CD14-positive monocyte (primary cell): ENCODE data around the gene MED6. TPM values are rescaled to one million over a fixed set of nuclear protein-coding genes. Genes with fewer than 3 reads are reported as not detected.

ENCODE experiments used
- DNase-seq, 3 donors: peaks; one replicate each; pipeline ENCODE4 v3.0.0-alpha.2; 2011 to 2022
- H2AFZ ChIP-seq: 2 replicates; pipeline ENCODE4 v1.6.0; 2012; ENCODE audit warnings: mild to moderate bottlenecking, low read depth, low read length, inconsistent platforms; ENCODE audit not compliant: insufficient read depth, poor library complexity, severe bottlenecking
- H3K27ac ChIP-seq, 2 donors: 1 replicate in 1 of 2; 2 replicates in 1 of 2; pipeline ENCODE4 v1.5.1; 2012 to 2013; ENCODE audit warnings: low read length in 2 of 2, control low read depth in 1 of 2, inconsistent platforms in 1 of 2, low read depth in 1 of 2, mild to moderate bottlenecking in 1 of 2
- H3K27me3 ChIP-seq, 2 donors: one replicate each; pipeline versions ENCODE4 v1.6.0 to v1.6.1; 2011 to 2013; ENCODE audit warnings: low read length in 2 of 2; ENCODE audit not compliant: control insufficient read depth in 2 of 2, insufficient read depth in 2 of 2
- H3K36me3 ChIP-seq, 2 donors: replicated peaks in 1 of 2; 1 replicate in 1 of 2; 2 replicates in 1 of 2; pipeline versions ENCODE4 v1.5.1 to v1.6.1; 2012 to 2013; ENCODE audit warnings: low read length in 2 of 2, control low read depth in 1 of 2, inconsistent platforms in 1 of 2, mild to moderate bottlenecking in 1 of 2; ENCODE audit not compliant: insufficient read depth in 2 of 2, control insufficient read depth in 1 of 2
- H3K4me1 ChIP-seq, 2 donors: 1 replicate in 1 of 2; 2 replicates in 1 of 2; pipeline versions ENCODE4 v1.5.1 to v1.6.1; 2012 to 2013; ENCODE audit warnings: low read length in 2 of 2, control low read depth in 1 of 2, inconsistent platforms in 1 of 2, mild to moderate bottlenecking in 1 of 2, moderate library complexity in 1 of 2; ENCODE audit not compliant: insufficient read depth in 2 of 2, control insufficient read depth in 1 of 2
- H3K4me2 ChIP-seq: replicated peaks from 2 replicates; pipeline ENCODE3; 2012; ENCODE audit warnings: low read length, moderate library complexity, mild to moderate bottlenecking; ENCODE audit not compliant: poor library complexity, severe bottlenecking; ENCODE audit errors: extremely low read depth
- H3K4me3 ChIP-seq, 3 experiments: fragments of 200-600 bp in 1 of 3; sonication (generic) in 1 of 3; replicated peaks in 1 of 3; 1 replicate in 2 of 3; 2 replicates in 1 of 3; pipeline ENCODE4 v1.5.1; 2011 to 2013; ENCODE audit warnings: low read length in 3 of 3, mild to moderate bottlenecking in 3 of 3, control low read depth in 2 of 3, low read depth in 2 of 3, inconsistent platforms in 1 of 3, moderate library complexity in 1 of 3
- H3K79me2 ChIP-seq: 2 replicates; pipeline ENCODE4 v1.6.0; 2012; ENCODE audit warnings: mild to moderate bottlenecking, control low read depth, inconsistent platforms, low read length, moderate library complexity; ENCODE audit not compliant: insufficient read depth
- H3K9ac ChIP-seq: 2 replicates; pipeline ENCODE4 v1.6.0; 2017; ENCODE audit warnings: low read length, mild to moderate bottlenecking; ENCODE audit not compliant: insufficient read depth, poor library complexity, severe bottlenecking
- H3K9me3 ChIP-seq, 2 donors: replicated peaks in 1 of 2; 1 replicate in 1 of 2; 2 replicates in 1 of 2; pipeline versions ENCODE4 v1.5.1 to v1.6.1; 2012 to 2013; ENCODE audit warnings: low read length in 2 of 2, control low read depth in 1 of 2; ENCODE audit not compliant: control insufficient read depth in 1 of 2, insufficient read depth in 1 of 2
- H4K20me1 ChIP-seq: 2 replicates; pipeline ENCODE4 v1.6.0; 2012; ENCODE audit warnings: mild to moderate bottlenecking, low read length, control low read depth, moderate library complexity; ENCODE audit not compliant: insufficient read depth
- H3K27ac Mint-ChIP-seq, 7 donors: one replicate each; pipeline ENCODE4 v1.8.0; 2020; ENCODE audit warnings: mild to moderate bottlenecking in 7 of 7, mixed read lengths in 7 of 7, moderate library complexity in 6 of 7, inconsistent platforms in 2 of 7
- H3K27me3 Mint-ChIP-seq, 3 donors: one replicate each; pipeline ENCODE4 v1.8.0; 2021 to 2022; ENCODE audit warnings: low read depth in 3 of 3, mild to moderate bottlenecking in 3 of 3, mixed read lengths in 3 of 3, moderate library complexity in 3 of 3, inconsistent platforms in 1 of 3
- H3K36me3 Mint-ChIP-seq, 2 donors: one replicate each; pipeline ENCODE4 v1.8.0; 2020; ENCODE audit warnings: mixed read lengths in 2 of 2, inconsistent platforms in 1 of 2, mild to moderate bottlenecking in 1 of 2
- H3K4me1 Mint-ChIP-seq: one replicate; pipeline ENCODE4 v1.8.0; 2020; ENCODE audit warnings: mild to moderate bottlenecking, mixed read lengths
- H3K4me3 Mint-ChIP-seq, 2 donors: one replicate each; pipeline ENCODE4 v1.8.0; 2020; ENCODE audit warnings: mild to moderate bottlenecking in 2 of 2, mixed read lengths in 2 of 2, moderate library complexity in 1 of 2
- H3K9me3 Mint-ChIP-seq, 7 donors: one replicate each; pipeline ENCODE4 v1.8.0; 2020 to 2022; ENCODE audit warnings: mixed read lengths in 7 of 7, mild to moderate bottlenecking in 6 of 7, moderate library complexity in 6 of 7, inconsistent platforms in 2 of 7
- WGBS: methylation state at CpG from one replicate; pipeline ENCODE4 v1.1.5; 2013; ENCODE audit warnings: missing lambda C conversion rate; ENCODE audit not compliant: insufficient coverage; 5-methylcytosine and 5-hydroxymethylcytosine counted together
- intact Hi-C, 2 donors: fragments of 100-400 bp; cut with micrococcal nuclease; formaldehyde crosslinking; loops; one replicate each; pipeline versions ENCODE4 v1.15.0 to v1.15.1; 2023
- polyA plus RNA-seq, 3 donors: library from polyadenylated mRNA; depleted of rRNA in 1 of 3; unstranded in 2 of 3; stranded (reverse) in 1 of 3; fragments of 300-500 nt in 2 of 3; fragments of >200 nt in 1 of 3; fragmentation: Illumina TruSeq in 2 of 3; gene quantifications; 1 replicate in 2 of 3; 2 replicates in 1 of 3; pipeline ENCODE4 v1.2.3, GENCODE V29; 2012 to 2021
- TF ChIP-seq, protein P1 (sequence below): fragments of 200-600 bp; IDR thresholded peaks from one replicate; pipeline ENCODE4 v1.8.0; 2022; ENCODE audit warnings: antibody characterized with exemption, mild to moderate bottlenecking

MED6 gene
- polyA plus RNA-seq, 3 donors = 11.9 to 22.3 (median 19.4) TPM

GRCh38 chr14:70595443-70596185 lies 4.8 kb downstream of the MED6 start:
- Mint-ChIP-seq H3K4me1 (peaks cover 13% of the 10 kb centered on the region), H3K27ac (peak overlapping the region in 1 of 7 donors; percentile 45), H3K9me3 (peaks cover 0 to 3% (median 0%) of the 10 kb centered on the region in 7 donors), H3K27me3 (no peaks in the 10 kb centered on the region), H3K36me3 (peaks cover 60 to 64% of the 10 kb centered on the region in 2 donors), H3K4me3 (no peak overlapping the region)
- no peak overlapping the region for H3K27ac ChIP-seq
- TF ChIP-seq, protein P1, sequence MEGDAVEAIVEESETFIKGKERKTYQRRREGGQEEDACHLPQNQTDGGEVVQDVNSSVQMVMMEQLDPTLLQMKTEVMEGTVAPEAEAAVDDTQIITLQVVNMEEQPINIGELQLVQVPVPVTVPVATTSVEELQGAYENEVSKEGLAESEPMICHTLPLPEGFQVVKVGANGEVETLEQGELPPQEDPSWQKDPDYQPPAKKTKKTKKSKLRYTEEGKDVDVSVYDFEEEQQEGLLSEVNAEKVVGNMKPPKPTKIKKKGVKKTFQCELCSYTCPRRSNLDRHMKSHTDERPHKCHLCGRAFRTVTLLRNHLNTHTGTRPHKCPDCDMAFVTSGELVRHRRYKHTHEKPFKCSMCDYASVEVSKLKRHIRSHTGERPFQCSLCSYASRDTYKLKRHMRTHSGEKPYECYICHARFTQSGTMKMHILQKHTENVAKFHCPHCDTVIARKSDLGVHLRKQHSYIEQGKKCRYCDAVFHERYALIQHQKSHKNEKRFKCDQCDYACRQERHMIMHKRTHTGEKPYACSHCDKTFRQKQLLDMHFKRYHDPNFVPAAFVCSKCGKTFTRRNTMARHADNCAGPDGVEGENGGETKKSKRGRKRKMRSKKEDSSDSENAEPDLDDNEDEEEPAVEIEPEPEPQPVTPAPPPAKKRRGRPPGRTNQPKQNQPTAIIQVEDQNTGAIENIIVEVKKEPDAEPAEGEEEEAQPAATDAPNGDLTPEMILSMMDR = no peak
- H4K20me1 ChIP-seq = peaks cover 23% of the 10 kb centered on the region
- peaks cover 49% of the 10 kb centered on the region for H3K79me2 ChIP-seq
- H3K9me3 ChIP-seq = no peaks in the 10 kb centered on the region
- H3K9ac ChIP-seq = no peak overlapping the region
- peaks cover 65 to 66% of the 10 kb centered on the region in 2 donors for H3K36me3 ChIP-seq
- DNase-seq = no peak
- H3K4me2 ChIP-seq = no peak overlapping the region
- H3K4me3 ChIP-seq = no peak overlapping the region
- no peaks in the 10 kb centered on the region for H3K27me3 ChIP-seq
- no peak overlapping the region for H2AFZ ChIP-seq
- peaks cover 10 to 17% of the 10 kb centered on the region in 2 donors for H3K4me1 ChIP-seq
- 100% methylated on average over 5 of the region's 9 CpGs for WGBS
- intact Hi-C loops = loop anchor here in 1 of 2 donors (10.0 kb wide), 1 partner anchor 241 kb away; the partner anchor contains the start of gene COX16

DNA sequence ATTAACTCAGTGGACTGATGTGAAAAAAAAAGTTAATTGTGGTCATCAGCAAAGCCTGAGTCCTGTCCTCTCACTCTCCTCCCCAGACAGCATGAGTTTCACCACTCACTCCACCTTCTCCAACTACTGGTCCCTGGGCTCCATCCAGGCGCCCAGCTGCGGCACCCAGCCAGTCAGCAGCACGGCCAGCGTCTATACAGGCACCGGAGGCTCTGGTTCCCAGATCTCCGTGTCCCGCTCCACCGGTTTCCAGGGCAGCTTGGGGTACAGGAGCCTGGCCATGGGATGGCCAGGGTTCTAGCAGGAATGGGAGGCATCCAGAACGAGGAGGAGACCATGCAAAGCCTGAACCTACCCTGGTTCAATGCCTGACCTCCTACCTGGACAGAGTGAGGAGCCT lies 6.0 kb downstream of the MED6 start:
- Histone ChIP-seq H3K9me3 (no peaks in the 10 kb centered on the region), H3K27ac (no peak overlapping the region), H3K4me3 (no peak overlapping the region), H3K27me3 (no peaks in the 10 kb centered on the region), H4K20me1 (peaks cover 23% of the 10 kb centered on the region), H3K4me2 (no peak overlapping the region), H3K9ac (no peak overlapping the region), H3K4me1 (peaks cover 4 to 9% of the 10 kb centered on the region in 2 donors), H3K79me2 (peaks cover 39% of the 10 kb centered on the region), H2AFZ (no peak overlapping the region), H3K36me3 (peaks cover 77 to 78% of the 10 kb centered on the region in 2 donors)
- TF ChIP-seq, protein P1 = no peak
- DNase-seq = no peak
- Mint-ChIP-seq H3K4me1 (peaks cover 5% of the 10 kb centered on the region), H3K27me3 (no peaks in the 10 kb centered on the region), H3K4me3 (no peak overlapping the region), H3K36me3 (peaks cover 70 to 75% of the 10 kb centered on the region in 2 donors), H3K27ac (no peak overlapping the region), H3K9me3 (no peaks in the 10 kb centered on the region)
- intact Hi-C loops = loop anchor here in 1 of 2 donors (10.0 kb wide), 1 partner anchor 240 kb away; the partner anchor contains the start of gene COX16
- WGBS = 100% methylated on average over 9 of the region's 9 CpGs
